Peyer's patch (tissue), 4 donors: Measurements from ENCODE around the gene TSC22D3. TPM values are rescaled to one million over a fixed set of nuclear protein-coding genes. Genes with fewer than 3 reads are reported as not detected.

Experiments used
- DNase-seq, 3 donors: peaks; one replicate each; pipeline ENCODE4 v3.0.0-alpha.2; 2017 to 2019
- H3K27ac ChIP-seq, 4 donors: fragments of 200-600 bp; sonication (generic); one replicate each; pipeline ENCODE4 v1.5.1; 2016 to 2019
- H3K27me3 ChIP-seq, 2 donors: fragments of 200-600 bp; sonication (generic); one replicate each; pipeline ENCODE4 v1.5.1; 2019
- H3K36me3 ChIP-seq, 3 donors: fragments of 200-600 bp; sonication (generic); one replicate each; pipeline ENCODE4 v1.5.1; 2016 to 2019
- H3K4me1 ChIP-seq, 4 donors: fragments of 200-600 bp; sonication (generic); one replicate each; pipeline ENCODE4 v1.5.1; 2016 to 2019
- H3K4me3 ChIP-seq, 4 donors: fragments of 200-600 bp; sonication (generic); 1 replicate in 3 of 4; 2 replicates in 1 of 4; pipeline ENCODE4 v1.5.1; 2016 to 2019; ENCODE audit warnings: mild to moderate bottlenecking in 1 of 4
- H3K9me3 ChIP-seq, 4 donors: fragments of 200-600 bp; sonication (generic); one replicate each; pipeline ENCODE4 v1.5.1; 2016 to 2019; ENCODE audit warnings: mild to moderate bottlenecking in 1 of 4
- POLR2A ChIP-seq, 2 donors: fragments of 450-650 bp; IDR thresholded peaks; one replicate each; pipeline ENCODE4 v1.5.1; 2017; ENCODE audit warnings: antibody characterized with exemption in 2 of 2, mild to moderate bottlenecking in 2 of 2, moderate library complexity in 2 of 2
- total RNA-seq, 4 donors: library from RNA; depleted of rRNA; stranded (reverse); fragments of >200 nt; gene quantifications; one replicate each; pipeline ENCODE4 v1.1.0, GENCODE V29; 2016
- TF ChIP-seq, protein P1 (sequence below), 6 experiments: fragments of 450-650 bp in 4 of 6; fragments of 200-600 bp in 2 of 6; sonication (generic) in 1 of 6; IDR thresholded peaks; one replicate each; pipeline ENCODE4 v1.5.1; 2017 to 2019; ENCODE audit warnings: antibody characterized with exemption in 6 of 6, mild to moderate bottlenecking in 3 of 6, moderate library complexity in 1 of 6

Gene TSC22D3
- total RNA-seq, 4 donors from 2014 or later = 185 to 1,146 (median 313) TPM

DNA sequence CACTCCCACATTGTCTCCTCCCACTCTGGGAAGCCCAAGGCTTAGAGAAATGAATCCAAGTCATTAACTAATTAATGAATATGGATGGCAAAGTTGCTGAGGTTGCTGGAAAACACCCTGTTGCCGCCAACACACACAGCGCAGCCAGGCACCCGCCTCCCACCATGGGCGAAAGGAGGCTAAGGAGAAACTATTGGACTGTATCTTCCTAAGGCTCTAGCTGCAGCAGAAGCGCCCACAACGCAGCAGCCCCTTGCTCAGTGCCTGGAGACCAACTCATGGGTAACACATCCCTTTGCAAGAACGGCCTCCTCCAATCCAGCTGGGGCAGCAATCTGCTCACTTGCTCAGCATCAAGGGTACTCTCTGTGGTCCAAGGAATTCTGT lies 34.2 kb downstream of the TSC22D3 start:
- H3K9me3 ChIP-seq = no peaks in the 10 kb centered on the region
- H3K4me3 ChIP-seq = peak overlapping the region in 1 of 4 donors; percentile 39
- H3K4me1 ChIP-seq = peaks cover 4 to 25% (median 13%) of the 10 kb centered on the region in 4 donors
- DNase-seq = peak in 1 of 3 donors; percentile 22
- H3K27me3 ChIP-seq = no peaks in the 10 kb centered on the region
- TF ChIP-seq, protein P1, sequence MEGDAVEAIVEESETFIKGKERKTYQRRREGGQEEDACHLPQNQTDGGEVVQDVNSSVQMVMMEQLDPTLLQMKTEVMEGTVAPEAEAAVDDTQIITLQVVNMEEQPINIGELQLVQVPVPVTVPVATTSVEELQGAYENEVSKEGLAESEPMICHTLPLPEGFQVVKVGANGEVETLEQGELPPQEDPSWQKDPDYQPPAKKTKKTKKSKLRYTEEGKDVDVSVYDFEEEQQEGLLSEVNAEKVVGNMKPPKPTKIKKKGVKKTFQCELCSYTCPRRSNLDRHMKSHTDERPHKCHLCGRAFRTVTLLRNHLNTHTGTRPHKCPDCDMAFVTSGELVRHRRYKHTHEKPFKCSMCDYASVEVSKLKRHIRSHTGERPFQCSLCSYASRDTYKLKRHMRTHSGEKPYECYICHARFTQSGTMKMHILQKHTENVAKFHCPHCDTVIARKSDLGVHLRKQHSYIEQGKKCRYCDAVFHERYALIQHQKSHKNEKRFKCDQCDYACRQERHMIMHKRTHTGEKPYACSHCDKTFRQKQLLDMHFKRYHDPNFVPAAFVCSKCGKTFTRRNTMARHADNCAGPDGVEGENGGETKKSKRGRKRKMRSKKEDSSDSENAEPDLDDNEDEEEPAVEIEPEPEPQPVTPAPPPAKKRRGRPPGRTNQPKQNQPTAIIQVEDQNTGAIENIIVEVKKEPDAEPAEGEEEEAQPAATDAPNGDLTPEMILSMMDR (IDR thresholded peaks at IDR 0.05) = no peak
- no peak for TF ChIP-seq POLR2A (IDR thresholded peaks at IDR 0.05)
- peak overlapping the region; percentile 82 to 97 (median 94) for H3K27ac ChIP-seq
- H3K36me3 ChIP-seq = no peaks in the 10 kb centered on the region

DNA sequence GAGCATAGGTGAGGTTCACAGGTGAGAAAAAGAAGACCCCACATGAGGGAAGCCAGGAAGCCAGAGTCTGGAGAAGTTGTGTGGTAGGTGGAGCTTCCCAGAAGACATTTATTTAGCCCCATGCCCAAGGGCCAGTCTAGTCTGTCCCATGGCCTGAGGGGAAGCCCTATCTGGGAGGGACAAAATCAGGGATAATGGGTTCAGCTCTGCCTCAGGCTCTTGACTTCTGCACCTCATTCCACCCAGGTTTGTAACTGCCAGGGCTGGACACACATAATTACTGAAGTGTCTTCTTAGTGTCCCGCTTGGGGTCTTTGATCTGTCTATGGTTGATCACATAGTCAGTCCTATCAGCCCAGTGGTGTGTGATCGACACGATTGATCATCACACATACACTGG lies 36.0 kb downstream of the TSC22D3 start:
- Histone ChIP-seq H3K9me3 (no peaks in the 10 kb centered on the region), H3K27ac (peak overlapping the region in 1 of 4 donors; percentile 27), H3K36me3 (no peaks in the 10 kb centered on the region), H3K4me1 (peaks cover 4 to 25% (median 13%) of the 10 kb centered on the region in 4 donors), H3K27me3 (no peaks in the 10 kb centered on the region), H3K4me3 (no peak overlapping the region)
- DNase-seq = no peak
- TF ChIP-seq, protein P1 (IDR thresholded peaks at IDR 0.05) = no peak
- no peak for TF ChIP-seq POLR2A (IDR thresholded peaks at IDR 0.05)

DNA sequence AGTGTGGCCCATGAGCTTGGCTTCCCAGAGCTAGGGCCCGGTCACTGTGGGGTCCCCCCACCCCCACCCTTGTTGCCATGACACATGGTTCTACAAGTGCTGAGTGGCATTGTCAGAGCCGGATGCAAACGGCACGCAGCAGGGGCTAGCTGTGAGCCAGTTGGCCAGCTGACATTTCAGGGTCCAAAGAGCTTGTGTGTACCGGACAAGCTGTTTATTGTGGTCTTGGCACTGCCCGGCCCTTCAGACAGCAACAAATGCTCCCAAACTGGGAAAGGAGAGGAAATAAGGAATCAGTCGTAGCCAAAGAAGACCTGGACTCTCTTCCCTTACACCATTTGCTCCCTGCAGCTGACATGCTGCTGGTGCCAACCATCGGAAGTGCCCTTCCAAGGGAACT lies 36.8 kb downstream of the TSC22D3 start:
- TF ChIP-seq POLR2A (IDR thresholded peaks at IDR 0.05) = no peak
- TF ChIP-seq, protein P1 (IDR thresholded peaks at IDR 0.05) = no peak
- Histone ChIP-seq H3K27ac (peak overlapping the region in 2 of 4 donors; percentile 8 to 25), H3K4me1 (peaks cover 4 to 25% (median 13%) of the 10 kb centered on the region in 4 donors), H3K36me3 (no peaks in the 10 kb centered on the region), H3K9me3 (no peaks in the 10 kb centered on the region), H3K4me3 (no peak overlapping the region), H3K27me3 (no peaks in the 10 kb centered on the region)
- DNase-seq = no peak

DNA sequence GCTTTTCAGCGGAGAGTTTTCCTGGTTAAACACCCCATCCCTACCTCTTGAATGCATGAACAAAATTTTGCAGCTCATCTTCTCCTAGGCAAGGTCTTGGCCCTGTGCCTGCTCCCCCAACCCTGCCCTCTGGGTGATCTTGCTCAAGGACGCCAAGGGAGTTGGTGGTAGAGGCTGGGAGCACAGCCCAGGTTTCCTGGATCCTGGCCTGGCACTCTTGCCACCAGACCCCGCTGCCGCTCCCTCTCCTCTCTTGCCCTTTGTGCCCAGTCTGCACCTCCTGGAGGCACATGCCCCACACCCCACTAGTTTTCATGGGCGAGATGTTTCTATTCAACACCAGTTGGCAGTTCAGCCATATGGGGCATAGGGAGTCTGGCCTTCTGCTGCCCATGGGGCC lies 37.3 kb downstream of the TSC22D3 start:
- H3K27me3 ChIP-seq = no peaks in the 10 kb centered on the region
- peak overlapping the region in 2 of 4 donors; percentile 8 to 25 for H3K27ac ChIP-seq
- no peak for DNase-seq
- H3K4me3 ChIP-seq = no peak overlapping the region
- TF ChIP-seq POLR2A (IDR thresholded peaks at IDR 0.05) = no peak
- TF ChIP-seq, protein P1 (IDR thresholded peaks at IDR 0.05) = no peak
- H3K9me3 ChIP-seq = no peaks in the 10 kb centered on the region
- H3K36me3 ChIP-seq = no peaks in the 10 kb centered on the region
- H3K4me1 ChIP-seq = peaks cover 4 to 20% (median 12%) of the 10 kb centered on the region in 4 donors

DNA sequence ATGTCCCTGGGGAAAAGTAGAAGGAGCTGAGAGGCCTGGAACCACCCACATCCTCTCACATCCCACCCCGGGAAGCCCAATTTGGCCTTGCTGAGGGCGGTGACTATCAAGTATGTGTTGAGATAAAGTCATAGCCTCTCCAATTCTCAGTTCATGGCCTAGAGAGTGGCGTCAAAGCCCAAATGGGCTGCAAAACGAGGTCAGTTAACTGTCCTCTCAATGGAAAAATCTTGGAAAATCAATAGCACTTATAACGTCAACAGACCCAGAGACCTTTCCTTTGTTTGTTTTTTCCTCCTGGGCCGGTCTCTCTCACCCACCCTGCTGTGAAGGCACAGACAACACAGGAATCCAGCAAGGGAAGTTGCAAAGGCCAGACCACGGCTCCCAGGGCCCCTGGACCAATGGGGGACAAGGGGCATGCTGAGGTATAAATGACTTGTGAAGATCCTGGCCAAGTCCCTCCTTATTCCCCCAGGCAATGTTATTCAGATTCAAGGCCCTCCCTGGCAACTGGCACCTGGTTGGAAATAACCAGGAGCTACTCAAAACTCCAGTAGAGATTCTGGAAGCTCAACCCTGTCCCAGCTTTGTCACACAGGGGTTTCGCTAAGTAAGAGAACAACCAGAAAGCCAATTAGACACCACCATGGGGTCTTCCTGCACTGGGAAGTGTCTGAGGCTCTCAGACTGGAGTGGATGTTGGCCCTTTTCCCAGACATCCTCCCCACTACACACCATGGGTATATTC lies 38.6 kb downstream of the TSC22D3 start:
- Histone ChIP-seq H3K4me1 (peaks cover 0 to 17% (median 8%) of the 10 kb centered on the region in 4 donors), H3K9me3 (no peaks in the 10 kb centered on the region), H3K27ac (peak overlapping the region in 1 of 4 donors; percentile 39), H3K4me3 (no peak overlapping the region), H3K27me3 (no peaks in the 10 kb centered on the region), H3K36me3 (no peaks in the 10 kb centered on the region)
- no peak for DNase-seq
- no peak for TF ChIP-seq POLR2A (IDR thresholded peaks at IDR 0.05)
- TF ChIP-seq, protein P1 (IDR thresholded peaks at IDR 0.05) = no peak
